ENCODE data around the gene SUSD4. TPM values are rescaled to one million over a fixed set of nuclear protein-coding genes. Genes with fewer than 3 reads are reported as not detected.

Gene SUSD4
- total RNA-seq, 1 donor from 2014 or later: 3.5 TPM

GRCh38 chr1:223269006-223269405 is 95.0 kb downstream of the SUSD4 start:
- H3K27ac ChIP-seq: no peak overlapping the region
- H3F3A ChIP-seq (ENCODE audit: low read depth): no peaks in the 10 kb centered on the region
- TF ChIP-seq EZH2phosphoT487 (IDR thresholded peaks at IDR 0.05) (no peak), CTCF (IDR thresholded peaks at IDR 0.05) (no peak), EZH2 (IDR thresholded peaks at IDR 0.05) (no peak)
- no peaks in the 10 kb centered on the region for H3K27me3 ChIP-seq
- no peak overlapping the region for H3K4me3 ChIP-seq
- H4K20me1 ChIP-seq (ENCODE audit: low read depth): no peaks in the 10 kb centered on the region
- H3K27ac Mint-ChIP-seq: no peak overlapping the region
- H3K9me3 Mint-ChIP-seq: no peaks in the 10 kb centered on the region
- H3K4me2 ChIP-seq: no peak overlapping the region
- peaks cover 15% of the 10 kb centered on the region for H3K4me1 ChIP-seq
- DNase-seq (ENCODE audit: low spot score): no peak
- no peak overlapping the region for H3K4me3 Mint-ChIP-seq
- H3K9me3 ChIP-seq (ENCODE audit: low read depth): no peaks in the 10 kb centered on the region
- H3K9ac ChIP-seq: no peak overlapping the region
- H3K36me3 Mint-ChIP-seq: no peaks in the 10 kb centered on the region
- no peak overlapping the region for H2AFZ ChIP-seq (replicated peaks)
- peaks cover 12% of the 10 kb centered on the region for H3K4me1 Mint-ChIP-seq
- no peaks in the 10 kb centered on the region for H3K79me2 ChIP-seq (ENCODE audit: low read depth)
- peaks cover 4% of the 10 kb centered on the region for H3K27me3 Mint-ChIP-seq (ENCODE audit: insufficient read depth, low read depth)
- no peaks in the 10 kb centered on the region for H3K36me3 ChIP-seq

DNA sequence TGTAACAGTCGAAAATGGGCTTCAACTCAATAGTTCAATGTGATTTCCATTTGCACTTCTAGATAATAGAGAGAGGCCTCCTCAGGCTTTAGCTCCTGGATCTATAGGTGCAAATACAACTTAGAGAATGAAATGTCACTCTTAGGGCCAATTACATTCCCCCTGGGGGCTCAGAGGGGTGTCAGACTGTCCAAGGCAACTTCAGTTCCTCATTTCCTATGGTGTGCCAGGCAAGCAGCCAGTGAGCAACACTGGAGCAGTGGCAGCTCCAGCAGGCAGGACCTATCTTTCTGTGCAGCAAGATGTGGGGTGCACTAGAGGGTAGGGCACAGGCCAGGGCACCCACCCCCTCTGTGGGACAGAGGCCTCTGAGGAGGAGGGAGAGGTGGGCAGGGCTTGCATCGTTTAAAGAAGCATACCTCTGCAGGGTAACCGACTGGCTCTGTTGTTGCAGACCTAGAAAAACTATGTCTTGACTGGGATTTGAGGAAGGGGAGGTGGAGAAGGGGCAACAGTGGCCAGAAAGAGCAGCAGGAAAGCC is 97.3 kb downstream of the SUSD4 start:
- no peak for DNase-seq (ENCODE audit: low spot score)
- Histone ChIP-seq H3K36me3 (no peaks in the 10 kb centered on the region), H3F3A (ENCODE audit: low read depth) (no peaks in the 10 kb centered on the region), H3K27me3 (no peaks in the 10 kb centered on the region), H3K9me3 (ENCODE audit: low read depth) (no peaks in the 10 kb centered on the region), H3K79me2 (ENCODE audit: low read depth) (no peaks in the 10 kb centered on the region), H3K27ac (no peak overlapping the region), H3K9ac (no peak overlapping the region), H2AFZ (replicated peaks) (peak overlapping the region; percentile 37), H3K4me2 (no peak overlapping the region), H3K4me3 (no peak overlapping the region), H3K4me1 (peaks cover 32% of the 10 kb centered on the region), H4K20me1 (ENCODE audit: low read depth) (no peaks in the 10 kb centered on the region)
- Mint-ChIP-seq H3K27me3 (ENCODE audit: insufficient read depth, low read depth) (peaks cover 4% of the 10 kb centered on the region), H3K36me3 (no peaks in the 10 kb centered on the region), H3K4me1 (peaks cover 12% of the 10 kb centered on the region), H3K4me3 (no peak overlapping the region), H3K27ac (no peak overlapping the region), H3K9me3 (no peaks in the 10 kb centered on the region)
- TF ChIP-seq EZH2phosphoT487 (IDR thresholded peaks at IDR 0.05) (no peak), CTCF (IDR thresholded peaks at IDR 0.05) (no peak), EZH2 (IDR thresholded peaks at IDR 0.05) (no peak)

GRCh38 chr1:223264983-223265908 is 98.7 kb downstream of the SUSD4 start:
- Mint-ChIP-seq H3K27me3 (ENCODE audit: insufficient read depth, low read depth) (no peaks in the 10 kb centered on the region), H3K36me3 (no peaks in the 10 kb centered on the region), H3K9me3 (no peaks in the 10 kb centered on the region), H3K27ac (no peak overlapping the region), H3K4me1 (peaks cover 12% of the 10 kb centered on the region), H3K4me3 (no peak overlapping the region)
- Histone ChIP-seq H3K9ac (no peak overlapping the region), H3K4me1 (peaks cover 32% of the 10 kb centered on the region), H3K4me3 (no peak overlapping the region), H3F3A (ENCODE audit: low read depth) (no peaks in the 10 kb centered on the region), H3K4me2 (no peak overlapping the region), H3K79me2 (ENCODE audit: low read depth) (no peaks in the 10 kb centered on the region), H4K20me1 (ENCODE audit: low read depth) (no peaks in the 10 kb centered on the region), H3K36me3 (no peaks in the 10 kb centered on the region), H3K27me3 (no peaks in the 10 kb centered on the region), H2AFZ (replicated peaks) (no peak overlapping the region), H3K9me3 (ENCODE audit: low read depth) (no peaks in the 10 kb centered on the region), H3K27ac (no peak overlapping the region)
- TF ChIP-seq CTCF (IDR thresholded peaks at IDR 0.05) (no peak), EZH2phosphoT487 (IDR thresholded peaks at IDR 0.05) (no peak), EZH2 (IDR thresholded peaks at IDR 0.05) (no peak)
- peak; percentile 54 for DNase-seq (ENCODE audit: low spot score)
